Adrenal gland (tissue), 12 donors: ENCODE results near the gene TSHR. TPM values are rescaled to one million over a fixed set of nuclear protein-coding genes. Genes with fewer than 3 reads are reported as not detected.

ENCODE experiments used
- DNase-seq, 7 donors: peaks; one replicate each; pipeline ENCODE4 v3.0.0-alpha.2; 2019 to 2020
- H3K27ac ChIP-seq, 5 donors: fragments of 200-600 bp; sonication (generic) in 4 of 5; 1 replicate in 3 of 5; 2 replicates in 2 of 5; pipeline versions ENCODE4 v1.5.1 to v1.8.0; 2016 to 2020; ENCODE audit warnings: mild to moderate bottlenecking in 1 of 5
- H3K27me3 ChIP-seq: fragments of 200-600 bp; 2 replicates; pipeline ENCODE4 v1.8.0; 2021
- H3K36me3 ChIP-seq, 2 donors: fragments of 200-600 bp; replicated peaks in 1 of 2; 1 replicate in 1 of 2; 2 replicates in 1 of 2; pipeline versions ENCODE4 v1.5.1 to v1.8.0; 2018 to 2022
- H3K4me1 ChIP-seq, 2 donors: fragments of 200-600 bp; replicated peaks in 1 of 2; 1 replicate in 1 of 2; 2 replicates in 1 of 2; pipeline versions ENCODE4 v1.5.1 to v1.8.0; 2018 to 2021
- H3K4me3 ChIP-seq, 4 donors: fragments of 200-600 bp; sonication (generic) in 3 of 4; one replicate each; pipeline ENCODE4 v1.5.1; 2016 to 2018
- H3K9me3 ChIP-seq, 3 donors: fragments of 200-600 bp; sonication (generic) in 1 of 3; replicated peaks in 1 of 3; 1 replicate in 2 of 3; 2 replicates in 1 of 3; pipeline versions ENCODE4 v1.5.1 to v1.8.0; 2016 to 2021
- CTCF ChIP-seq, 6 experiments: fragments of 450-650 bp in 4 of 6; fragments of 200-600 bp in 2 of 6; sonication (generic) in 1 of 6; IDR thresholded peaks; 1 replicate in 5 of 6; 2 replicates in 1 of 6; pipeline versions ENCODE4 v1.5.1 to v1.8.0; 2016 to 2021; ENCODE audit warnings: antibody characterized with exemption in 6 of 6, mild to moderate bottlenecking in 2 of 6, moderate library complexity in 1 of 6
- POLR2A ChIP-seq, 2 donors: fragments of 450-650 bp; IDR thresholded peaks; one replicate each; pipeline ENCODE4 v1.6.1; 2017; ENCODE audit warnings: antibody characterized with exemption in 2 of 2, mild to moderate bottlenecking in 2 of 2, moderate library complexity in 1 of 2
- WGBS, 4 donors: extraction: QIAGEN DNeasy Blood & Tissue Kit in 2 of 4; methylation state at CpG; one replicate each; pipeline versions ENCODE4 v1.1.5 to v1.1.7; 2013 to 2017; 5-methylcytosine and 5-hydroxymethylcytosine counted together
- intact Hi-C, 2 donors: fragments of 100-400 bp; cut with DNase I; formaldehyde crosslinking; loops; one replicate each; pipeline versions ENCODE4 v1.14.1 to v1.15.0; 2022 to 2023
- polyA plus RNA-seq, 3 donors: library from polyadenylated mRNA; stranded (reverse); fragments of 200-250 nt in 2 of 3; fragments of 350-450 nt in 1 of 3; fragmentation: Illumina TruSeq in 1 of 3; extraction: RNeasy Lipid Tissue Mini Kit (QIAGEN cat#74804) in 1 of 3; gene quantifications; one replicate each; pipeline ENCODE4 v1.2.3, GENCODE V29; 2013 to 2014
- total RNA-seq, 9 donors: library from RNA; depleted of rRNA in 4 of 9; stranded (reverse); fragments of >200 nt in 4 of 9; fragments of 120-200 nt in 1 of 9; fragmentation: NEBNext Ultra II Directional in 1 of 9; extraction: Animal tissue kit (Norgen Biotek cat#: 25700) in 1 of 9; gene quantifications; one replicate each; pipeline versions ENCODE4 v1.1.0 to v1.2.4, GENCODE V29; 2013 to 2023
- donor health status: healthy with polysubstance abuse.
- donor health status: Bipolar disorder and iron deficiency.
- donor health status: DM: yes; HTN: yes; CAD: no.
- donor health status: DM: no; HTN: no; CAD: no.
- donor health status: DM: no; HTN: no; CAD: no.
- donor health status: DM: yes; HTN: yes; CAD: no.

TSHR gene
- total and polyA plus RNA-seq, 12 donors = 0.06 to 5.8 (median 0.68) TPM

- no peak for TF ChIP-seq CTCF (IDR thresholded peaks at IDR 0.05)
- no peak for TF ChIP-seq POLR2A (IDR thresholded peaks at IDR 0.05)
- Histone ChIP-seq H3K27ac (no peak overlapping the region), H3K36me3 (no peaks in the 10 kb centered on the region), H3K4me3 (no peak overlapping the region), H3K9me3 (peaks cover 0 to 7% (median 0%) of the 10 kb centered on the region in 3 donors), H3K4me1 (no peaks in the 10 kb centered on the region), H3K27me3 (no peaks in the 10 kb centered on the region)
- DNase-seq = no peak
- intact Hi-C loops = no loop called here
- 87 to 96% (median 94%) methylated on average over 3 of the region's 3 CpGs for WGBS, 4 donors
Measured at GRCh38 chr14:80919622-80920021, 35.8 kb upstream of the TSHR start.

GRCh38 chr14:80923368-80923767, 32.1 kb upstream of the TSHR start:
- no peak overlapping the region for H3K27ac ChIP-seq
- H3K4me1 ChIP-seq = no peaks in the 10 kb centered on the region
- H3K27me3 ChIP-seq = no peaks in the 10 kb centered on the region
- TF ChIP-seq POLR2A (IDR thresholded peaks at IDR 0.05) = no peak
- no peak for TF ChIP-seq CTCF (IDR thresholded peaks at IDR 0.05)
- intact Hi-C loops = no loop called here
- no peak overlapping the region for H3K4me3 ChIP-seq
- DNase-seq = no peak
- peaks cover 0 to 4% (median 0%) of the 10 kb centered on the region in 3 donors for H3K9me3 ChIP-seq
- H3K36me3 ChIP-seq = no peaks in the 10 kb centered on the region

GRCh38 chr14:80924365-80925103, 30.9 kb upstream of the TSHR start:
- no peak for TF ChIP-seq CTCF (IDR thresholded peaks at IDR 0.05)
- TF ChIP-seq POLR2A (IDR thresholded peaks at IDR 0.05) = no peak
- no peak for DNase-seq
- Histone ChIP-seq H3K4me1 (no peaks in the 10 kb centered on the region), H3K27me3 (no peaks in the 10 kb centered on the region), H3K27ac (no peak overlapping the region), H3K4me3 (no peak overlapping the region), H3K36me3 (no peaks in the 10 kb centered on the region), H3K9me3 (no peaks in the 10 kb centered on the region)
- intact Hi-C loops = no loop called here
- WGBS, 4 donors = 81 to 93% (median 86%) methylated on average over 2 of the region's 2 CpGs

GRCh38 chr14:80926397-80927082, 28.9 kb upstream of the TSHR start:
- Histone ChIP-seq H3K4me3 (no peak overlapping the region), H3K36me3 (no peaks in the 10 kb centered on the region), H3K27ac (no peak overlapping the region), H3K9me3 (no peaks in the 10 kb centered on the region), H3K4me1 (no peaks in the 10 kb centered on the region), H3K27me3 (no peaks in the 10 kb centered on the region)
- WGBS, 4 donors = 94 to 100% (median 94%) methylated on average over 1 to 4 of the region's 4 CpGs
- TF ChIP-seq POLR2A (IDR thresholded peaks at IDR 0.05) = no peak
- TF ChIP-seq CTCF (IDR thresholded peaks at IDR 0.05) = no peak
- intact Hi-C loops = no loop called here
- no peak for DNase-seq
